Hypothalamus (tissue), 51 donors: ENCODE data around the gene NR3C2.

Experiments
- DNase-seq, 51 donors: peaks; one replicate each; lab custom pipeline; 2025; lab: John Stamatoyannopoulos, UW

NR3C2 gene

GRCh38 chr4:148441986-148442831 is at the start of gene NR3C2:
Gene NR3C2, minus strand, starts transcription at chr4:148442414.
- DNase-seq: peak; percentile 70 to 100 (median 98)

DNA sequence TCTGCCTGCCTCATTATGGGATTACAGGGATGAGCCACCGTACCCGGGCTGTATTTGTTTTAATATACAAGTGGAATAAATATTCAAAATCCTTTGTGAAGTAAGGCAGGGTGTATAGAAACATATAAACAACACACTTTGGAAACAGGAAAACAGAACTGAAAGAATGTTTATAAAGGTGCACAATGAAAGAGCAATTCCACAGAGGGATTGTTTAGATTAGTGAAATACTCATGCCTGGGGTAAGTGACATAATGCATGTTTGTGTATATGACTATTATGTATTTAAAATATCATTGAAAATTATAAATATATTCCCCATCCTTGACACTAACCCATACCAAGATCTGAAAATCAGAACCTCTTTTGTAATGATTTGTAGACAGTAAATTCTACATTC is 45.0 kb upstream of the NR3C2 start:
- no peak for DNase-seq

DNA sequence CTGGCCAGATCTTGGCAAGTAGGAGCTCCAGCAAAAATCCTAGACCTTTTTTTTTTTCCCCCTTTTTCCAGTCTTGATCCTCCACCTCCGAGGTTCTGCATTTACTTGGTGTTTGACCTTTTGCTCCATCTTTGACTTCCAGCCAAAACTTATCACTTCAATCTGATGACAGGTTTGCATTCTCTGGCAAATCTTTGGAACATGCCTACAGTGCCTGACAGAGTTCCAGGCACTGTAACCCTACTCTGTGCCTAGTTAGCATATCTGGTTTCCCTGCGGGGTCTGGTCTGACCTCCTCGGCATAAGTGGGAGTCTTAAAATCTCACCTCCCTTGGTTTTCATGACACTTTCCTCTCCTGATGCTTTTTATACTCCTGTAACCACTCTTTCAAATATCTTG is 39.4 kb upstream of the NR3C2 start:
- no peak for DNase-seq

DNA sequence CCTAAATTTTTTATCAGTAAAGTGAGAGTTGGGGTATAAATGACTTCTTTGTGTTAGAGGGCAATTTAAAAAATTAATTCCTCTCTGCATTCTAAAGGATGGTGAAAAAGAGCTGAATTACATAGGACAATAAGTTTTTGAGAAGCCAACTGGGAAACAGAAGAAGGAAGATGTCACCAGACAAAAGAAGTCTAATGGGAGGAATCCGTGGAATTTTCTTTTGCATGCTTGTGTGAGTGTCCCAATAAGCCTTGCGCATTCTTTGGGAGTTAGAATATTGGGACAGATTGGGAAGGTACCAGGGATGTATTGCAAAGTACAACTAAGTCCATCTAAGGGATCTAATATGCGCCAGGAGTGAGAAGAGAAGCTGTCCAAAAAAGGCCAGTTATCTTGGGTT is 35.1 kb upstream of the NR3C2 start:
- no peak for DNase-seq

GRCh38 chr4:148469938-148470337 is 27.7 kb upstream of the NR3C2 start:
- no peak for DNase-seq

GRCh38 chr4:148454835-148455234 is 12.6 kb upstream of the NR3C2 start:
- no peak for DNase-seq

DNA sequence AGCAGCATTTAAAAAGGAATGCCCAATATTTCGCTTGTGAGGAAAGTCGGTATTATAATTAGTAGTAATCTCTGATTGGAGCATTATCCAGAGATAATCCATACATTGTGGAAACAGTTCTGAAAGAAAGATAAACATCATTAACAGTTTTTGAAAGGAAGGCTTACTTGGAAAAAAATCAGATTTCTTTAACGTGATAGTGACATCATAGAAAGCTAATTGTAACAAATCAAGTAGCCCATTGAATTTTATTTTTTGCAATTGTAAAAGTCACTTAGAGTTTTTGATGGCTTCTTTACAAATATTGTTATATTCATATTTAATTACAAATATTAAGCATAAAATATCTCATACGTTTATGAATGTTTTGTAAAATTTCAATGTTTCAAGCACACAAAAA is 11.6 kb upstream of the NR3C2 start:
- no peak for DNase-seq

DNA sequence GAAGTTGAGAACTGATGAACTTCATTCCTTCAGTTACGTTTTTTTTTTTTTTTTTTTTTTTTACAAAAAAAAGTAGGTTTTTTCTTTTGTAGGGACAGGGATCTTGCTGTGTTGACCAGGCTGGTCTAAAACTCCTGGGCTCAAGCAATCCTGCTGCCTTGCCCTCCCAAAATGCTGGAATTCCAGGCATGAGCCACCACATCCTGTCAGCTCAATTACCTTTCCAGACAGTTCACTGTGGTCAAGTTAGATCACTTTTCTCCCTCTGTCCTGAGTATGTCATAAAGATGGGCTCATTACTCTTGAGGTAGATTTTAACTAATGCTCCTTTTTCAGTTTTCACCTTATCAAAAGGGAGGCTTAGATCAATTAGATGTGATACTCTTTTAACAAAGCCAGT is 10.8 kb upstream of the NR3C2 start:
- no peak for DNase-seq

DNA sequence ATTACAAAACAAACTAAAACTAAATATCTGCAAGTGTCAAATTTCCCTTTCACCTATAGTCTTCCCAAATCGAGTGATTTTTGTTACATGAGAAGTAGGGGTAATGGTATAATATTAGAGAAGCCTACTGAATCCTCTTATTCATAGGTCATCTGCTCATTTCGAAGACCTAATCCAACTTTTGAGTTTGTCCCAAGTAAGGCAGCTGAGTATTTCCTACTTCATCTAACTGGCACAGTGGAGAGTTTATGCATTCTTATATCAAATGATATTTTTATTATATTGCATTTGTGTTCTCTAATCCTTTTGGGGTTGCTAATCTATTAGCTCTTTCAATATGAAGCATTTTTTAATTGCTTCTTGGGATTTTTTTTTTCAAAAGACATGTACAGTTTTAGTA is 7.7 kb upstream of the NR3C2 start:
- no peak for DNase-seq

DNA sequence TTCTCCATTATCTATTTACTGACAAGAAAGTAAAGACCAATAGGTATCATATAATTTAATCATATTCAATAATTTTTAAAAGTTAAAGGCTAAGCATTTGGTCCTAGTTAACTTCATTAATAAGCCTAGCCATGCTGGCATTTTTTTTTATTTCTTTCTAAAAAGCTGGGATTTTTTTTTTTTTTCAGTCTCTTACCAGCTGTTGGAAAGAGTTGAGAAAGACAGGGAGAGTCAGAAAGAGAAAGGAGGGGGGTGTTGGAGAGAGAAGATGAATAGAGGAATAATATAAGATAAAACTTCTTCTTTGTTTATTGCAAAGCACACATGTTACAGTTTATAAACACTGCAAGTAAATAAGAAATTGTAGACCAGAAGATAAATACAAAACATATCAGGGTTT is 5.9 kb upstream of the NR3C2 start:
- no peak for DNase-seq

DNA sequence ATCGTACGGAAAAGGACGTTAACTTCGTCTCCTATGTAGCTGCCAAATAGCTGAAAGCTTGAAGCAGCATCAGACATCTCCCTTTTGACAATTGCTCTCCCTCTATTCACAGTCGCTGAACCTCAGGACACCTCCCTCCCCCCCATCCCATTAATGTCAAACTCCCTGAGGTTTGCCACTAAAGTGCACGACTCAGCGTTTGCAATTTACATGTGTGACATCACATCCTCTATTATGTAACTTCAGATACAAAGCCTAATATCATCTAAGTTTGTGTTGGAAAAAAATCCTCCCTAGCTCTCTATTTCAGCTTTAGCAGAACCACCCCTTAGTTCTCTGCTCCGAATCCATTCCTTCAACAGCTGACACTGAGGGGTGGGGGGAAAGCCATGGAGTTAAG is 5.5 kb upstream of the NR3C2 start:
- DNase-seq: peak in 3 of 51 donors; percentile 1 to 36 (median 17)

DNA sequence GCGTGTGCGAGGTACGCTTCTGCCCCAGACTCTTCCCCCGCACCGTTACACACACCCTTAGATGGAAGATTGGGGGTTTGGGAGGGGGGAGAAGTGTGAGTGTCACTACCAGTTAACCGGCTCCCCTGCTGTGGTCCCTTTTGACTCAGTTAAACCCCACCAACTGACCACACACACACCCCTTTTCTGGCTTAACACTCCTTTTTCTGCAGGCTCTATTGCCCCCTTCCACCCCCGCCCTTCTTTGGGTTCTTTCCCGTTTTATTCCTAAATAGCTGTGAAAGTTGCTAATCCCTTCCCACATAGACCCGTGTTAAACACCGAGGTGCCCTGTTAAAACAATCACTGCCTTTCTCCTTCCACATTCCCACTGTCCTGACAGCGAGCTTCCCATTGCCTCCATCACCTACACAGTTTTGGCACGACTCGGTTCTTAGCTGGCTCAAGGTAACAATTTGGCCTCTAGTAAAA is 3.7 kb upstream of the NR3C2 start:
- DNase-seq: peak in 2 of 51 donors; percentile 49 to 70

DNA sequence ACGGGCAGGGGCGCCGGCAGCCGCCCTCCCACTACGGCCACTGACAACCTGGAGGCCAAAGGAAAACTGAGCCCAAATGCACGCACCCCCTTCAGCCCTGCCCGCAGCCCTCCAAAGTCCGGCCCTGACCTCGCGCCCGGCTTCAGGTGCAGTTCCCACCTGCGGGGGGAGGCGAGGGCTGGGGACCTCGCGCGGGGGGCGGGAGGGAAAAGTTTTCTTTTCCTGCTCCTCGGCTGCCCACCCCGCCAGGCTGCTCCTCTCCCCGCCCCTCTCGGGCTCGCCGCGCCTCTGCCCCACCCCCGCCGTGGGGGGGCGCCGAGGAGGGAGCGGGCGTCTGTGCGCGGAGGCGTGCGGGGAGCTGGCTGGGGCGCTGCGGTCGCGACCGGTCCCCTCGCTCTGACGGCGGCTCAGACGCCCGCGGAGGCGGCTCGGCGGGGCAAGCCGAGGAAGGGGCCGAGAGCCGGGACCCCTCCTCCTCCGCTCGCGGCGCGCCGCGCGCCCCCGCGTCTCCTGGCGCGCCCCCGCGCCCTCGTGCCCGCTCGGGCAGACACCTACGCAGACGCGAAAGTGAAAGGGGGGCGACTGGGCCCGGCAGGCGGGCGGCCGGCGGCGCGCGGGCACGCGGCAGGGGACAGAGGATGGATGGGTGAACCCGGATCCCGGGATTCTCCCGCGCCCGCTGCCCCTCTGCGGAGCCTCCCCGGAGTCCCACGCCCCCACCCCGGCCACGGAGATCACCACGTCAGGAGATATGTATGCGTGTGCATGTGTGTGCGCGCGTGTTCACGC is 3.1 kb upstream of the NR3C2 start:
- DNase-seq: peak in 47 of 51 donors; percentile 15 to 87 (median 63)

DNA sequence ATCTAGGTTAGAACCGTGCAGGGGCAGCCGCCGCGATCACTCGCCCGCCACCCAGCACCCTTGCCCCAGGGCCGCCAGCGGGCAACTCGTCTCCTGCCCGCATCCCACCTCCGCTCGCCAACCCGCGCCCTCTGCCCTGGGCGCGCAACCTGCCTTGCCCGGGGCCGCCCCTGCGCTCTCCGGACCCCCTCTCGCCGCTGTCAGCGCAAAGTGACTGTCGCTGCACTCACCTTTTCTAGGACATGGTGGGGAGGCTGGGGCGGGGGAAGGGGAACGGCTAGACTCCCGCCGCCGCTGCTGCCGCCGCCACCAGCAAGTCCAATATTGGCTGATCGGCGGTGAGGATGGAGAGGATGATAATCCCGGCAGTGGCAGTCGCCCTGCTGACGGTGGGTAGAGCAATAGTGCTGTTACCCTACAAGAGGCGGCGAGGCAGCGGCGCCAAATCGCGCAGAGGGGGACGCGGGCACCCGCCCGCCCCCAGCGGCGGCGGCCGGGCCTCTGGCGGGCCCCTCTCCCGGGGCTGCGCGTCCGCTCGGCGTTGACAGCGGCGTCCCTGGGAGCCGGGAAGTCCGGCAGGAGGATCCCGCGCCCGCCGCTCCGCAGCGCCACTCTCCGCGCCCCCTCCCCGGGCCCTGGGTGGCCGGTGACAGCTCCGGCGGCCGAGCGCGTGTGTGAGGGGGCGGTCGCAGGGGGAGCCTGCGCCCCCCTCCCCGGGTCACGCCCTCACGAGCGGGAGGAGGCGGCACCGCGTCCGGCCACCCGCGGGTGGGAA is 2.3 kb upstream of the NR3C2 start:
- DNase-seq: peak in 41 of 51 donors; percentile 23 to 77 (median 43)

DNA sequence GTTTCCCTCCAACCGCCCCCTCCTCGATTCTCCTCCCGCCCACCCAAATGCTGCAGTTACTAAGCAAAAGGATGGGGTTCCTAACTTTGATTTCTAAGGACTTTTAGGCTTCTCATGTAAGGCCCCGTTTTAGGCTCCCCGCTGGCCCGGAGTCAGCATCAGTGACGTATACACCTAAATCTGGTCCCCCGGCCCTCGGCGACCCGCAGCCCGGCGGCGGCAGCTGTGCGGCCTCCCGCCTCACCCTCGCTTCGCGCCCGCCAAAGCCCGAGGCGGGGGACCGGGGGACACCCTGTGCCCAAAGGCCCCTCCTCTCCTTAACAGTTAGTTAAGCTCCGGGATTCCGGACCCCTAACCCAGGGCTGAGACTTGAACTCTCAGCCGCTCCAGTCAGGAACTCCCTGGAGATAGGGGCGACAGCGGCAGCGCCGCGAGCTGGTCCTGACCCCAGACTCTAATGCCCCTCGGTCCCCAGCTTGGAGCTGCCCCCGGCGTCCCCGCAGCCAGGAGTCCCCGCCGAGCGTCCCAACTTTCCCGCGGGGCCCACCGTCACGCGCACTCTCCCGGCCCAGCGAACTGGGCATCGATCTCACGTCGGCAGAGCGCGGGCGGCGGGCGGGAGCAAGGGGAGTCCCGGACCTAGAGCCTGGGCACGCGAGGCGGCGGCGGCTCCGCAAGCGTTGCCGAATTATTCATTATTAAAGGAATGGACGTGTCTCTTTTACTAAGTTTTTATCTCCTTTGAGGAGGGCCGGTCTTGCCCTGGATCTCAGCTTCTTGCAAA is 1.5 kb upstream of the NR3C2 start:
- peak in 27 of 51 donors; percentile 5 to 57 (median 31) for DNase-seq

GRCh38 chr4:148442832-148443511 is 758 bp upstream of the NR3C2 start:
- peak in 7 of 51 donors; percentile 25 to 65 (median 37) for DNase-seq

DNA sequence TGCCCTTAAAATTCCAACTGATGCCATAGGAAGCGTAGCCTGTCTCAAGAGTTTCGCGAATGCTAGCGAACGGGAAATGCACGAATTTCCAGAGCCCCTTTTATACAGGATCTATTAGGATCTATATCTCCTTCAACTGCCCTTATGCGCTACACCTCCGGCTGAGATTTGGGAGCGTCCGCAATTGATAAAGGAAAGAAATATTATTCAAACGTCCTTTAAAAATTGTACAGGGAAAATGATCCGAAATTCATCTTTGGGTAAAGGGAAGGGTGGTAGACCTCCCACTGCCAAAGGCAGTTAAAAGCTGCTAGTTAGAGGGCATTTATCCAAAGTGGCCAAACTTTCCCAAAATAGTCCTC is 609 bp downstream of the NR3C2 start:
- DNase-seq: peak in 4 of 51 donors; percentile 16 to 52 (median 36)

GRCh38 chr4:148438047-148438446 is 4.2 kb downstream of the NR3C2 start:
- DNase-seq: no peak

DNA sequence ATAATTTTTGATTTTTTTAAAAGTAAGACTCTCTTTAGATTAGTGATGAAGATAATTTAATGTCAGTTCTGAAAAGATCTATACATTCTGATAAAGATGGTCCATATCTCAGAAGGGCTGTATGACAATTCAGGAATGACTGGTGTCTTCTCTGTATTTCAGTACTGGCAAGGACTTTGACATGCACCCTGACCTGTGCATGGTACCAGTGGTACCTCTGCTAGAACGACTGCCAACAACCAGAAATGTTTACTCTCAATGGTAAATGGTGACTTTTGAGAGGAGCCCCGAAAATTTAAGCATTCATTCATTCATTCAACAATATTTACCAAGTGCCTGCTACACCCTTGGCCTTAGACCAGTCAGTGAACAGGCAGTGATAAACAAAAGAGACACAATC is 4.8 kb downstream of the NR3C2 start:
- DNase-seq: no peak

DNA sequence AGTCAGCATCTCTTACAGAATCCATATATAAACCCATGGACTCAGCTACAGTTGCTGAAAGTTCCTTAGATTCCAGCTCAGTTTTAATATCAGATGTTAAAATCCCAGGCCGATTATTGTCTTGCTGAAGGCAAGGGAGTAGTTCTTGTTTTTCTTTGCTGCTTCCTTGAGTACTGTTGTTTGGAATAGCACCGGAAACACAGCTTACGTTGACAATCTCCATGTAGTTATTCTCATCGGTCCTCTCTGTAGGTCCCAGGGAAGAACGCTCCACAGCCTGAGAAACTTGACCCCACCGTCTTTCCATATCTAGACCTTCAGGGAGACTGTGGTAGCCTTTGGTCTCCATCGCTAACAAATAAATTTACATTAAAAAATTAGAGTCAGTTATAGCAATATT is 5.7 kb downstream of the NR3C2 start:
- DNase-seq: no peak
